Left lobe of liver (tissue), 2 donors: Measurements from ENCODE around the gene GRIN2C. TPM values are rescaled to one million over a fixed set of nuclear protein-coding genes. Genes with fewer than 3 reads are reported as not detected.
A peak's percentile ranks its signal among the peaks of the same experiment; 100 is the strongest.
"Not testable (repeated sequence)": the region's sequence is repeated elsewhere in the genome, so short reads cannot be mapped to it uniquely, and the experiment has no call there.

Source experiments
- ATAC-seq: fragments of 200-7000 bp; cut with Tn5 transposase; one replicate; pipeline ENCODE4 v1.9.1; 2020; ENCODE audit warnings: mild to moderate bottlenecking, moderate library complexity
- DNase-seq: peaks from one replicate; pipeline ENCODE4 v3.0.0-alpha.2; 2020; ENCODE audit warnings: low spot score
- total RNA-seq: library from RNA; stranded (reverse); gene quantifications from one replicate; pipeline ENCODE4 v1.2.1, GENCODE V29; 2021
- donor health status: DM: no; HTN: no; CAD: no; lungs with moderate emphysema.
- donor health status: DM: no; HTN: yes; CAD: no.

GRIN2C gene
- total RNA-seq = not detected

GRCh38 chr17:74859459-74860228 lies at the start of gene GRIN2C:
TSS of gene GRIN2C (minus strand) at chr17:74859885. CDS start at chr17:74855092, 4,793 bp downstream.
- DNase-seq = no peak
- no peak for ATAC-seq

GRCh38 chr17:74909097-74909496 lies 49.4 kb upstream of the GRIN2C start:
- not testable (repeated sequence) for ATAC-seq, DNase-seq

GRCh38 chr17:74907012-74907411 lies 47.3 kb upstream of the GRIN2C start:
- ATAC-seq (no peak), DNase-seq (no peak)

DNA sequence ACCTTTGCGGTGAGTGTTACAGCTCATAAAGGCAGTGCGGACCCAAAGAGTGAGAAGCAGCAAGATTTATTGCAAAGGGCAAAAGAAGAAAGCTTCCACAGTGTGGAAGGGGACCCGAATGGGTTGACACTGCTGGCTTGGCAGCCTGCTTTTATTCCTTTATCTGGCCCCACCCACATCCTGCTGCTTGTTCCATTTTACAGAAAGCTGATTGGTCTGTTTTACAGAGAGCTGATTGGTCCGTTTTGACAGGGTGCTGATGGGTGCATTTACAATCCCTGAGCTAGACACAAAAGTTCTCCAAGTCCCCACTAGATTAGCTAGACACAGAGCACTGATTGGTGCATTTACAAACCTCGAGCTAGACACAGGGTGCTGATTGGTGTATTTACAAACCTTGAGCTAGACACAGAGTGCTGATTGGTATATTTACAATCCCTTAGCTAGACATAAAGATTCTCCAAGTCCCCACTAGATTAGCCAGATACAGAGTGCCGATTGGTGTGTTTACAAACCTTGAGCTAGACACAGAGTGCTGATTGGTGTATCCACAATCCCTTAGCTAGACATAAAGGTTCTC lies 46.6 kb upstream of the GRIN2C start:
- DNase-seq, ATAC-seq: not testable (repeated sequence)

GRCh38 chr17:74904687-74905409 lies 45.2 kb upstream of the GRIN2C start:
- DNase-seq = no peak
- ATAC-seq = no peak

DNA sequence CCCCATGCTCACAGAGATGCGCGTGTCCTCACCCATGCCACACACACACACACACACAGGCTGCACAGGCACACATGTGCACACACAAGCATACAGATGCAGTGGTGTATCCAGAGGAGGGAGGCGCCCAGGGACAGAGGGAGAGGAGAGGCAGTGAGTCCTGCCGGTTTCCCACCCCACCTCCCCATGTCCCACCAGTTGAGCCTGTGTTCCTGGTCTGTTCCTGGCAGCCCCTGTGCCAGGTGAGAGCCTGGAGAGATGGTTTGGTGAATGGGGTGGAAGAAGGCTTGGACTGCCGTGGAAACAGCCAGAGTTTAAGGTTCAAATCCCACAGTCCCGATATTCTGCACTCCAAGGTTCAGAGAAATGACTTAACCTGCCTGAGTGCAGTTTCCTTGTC lies 44.0 kb upstream of the GRIN2C start:
- DNase-seq = no peak
- ATAC-seq = no peak

- DNase-seq = no peak
- no peak for ATAC-seq
Measured at GRCh38 chr17:74903034-74903433, 43.3 kb upstream of the GRIN2C start.

DNA sequence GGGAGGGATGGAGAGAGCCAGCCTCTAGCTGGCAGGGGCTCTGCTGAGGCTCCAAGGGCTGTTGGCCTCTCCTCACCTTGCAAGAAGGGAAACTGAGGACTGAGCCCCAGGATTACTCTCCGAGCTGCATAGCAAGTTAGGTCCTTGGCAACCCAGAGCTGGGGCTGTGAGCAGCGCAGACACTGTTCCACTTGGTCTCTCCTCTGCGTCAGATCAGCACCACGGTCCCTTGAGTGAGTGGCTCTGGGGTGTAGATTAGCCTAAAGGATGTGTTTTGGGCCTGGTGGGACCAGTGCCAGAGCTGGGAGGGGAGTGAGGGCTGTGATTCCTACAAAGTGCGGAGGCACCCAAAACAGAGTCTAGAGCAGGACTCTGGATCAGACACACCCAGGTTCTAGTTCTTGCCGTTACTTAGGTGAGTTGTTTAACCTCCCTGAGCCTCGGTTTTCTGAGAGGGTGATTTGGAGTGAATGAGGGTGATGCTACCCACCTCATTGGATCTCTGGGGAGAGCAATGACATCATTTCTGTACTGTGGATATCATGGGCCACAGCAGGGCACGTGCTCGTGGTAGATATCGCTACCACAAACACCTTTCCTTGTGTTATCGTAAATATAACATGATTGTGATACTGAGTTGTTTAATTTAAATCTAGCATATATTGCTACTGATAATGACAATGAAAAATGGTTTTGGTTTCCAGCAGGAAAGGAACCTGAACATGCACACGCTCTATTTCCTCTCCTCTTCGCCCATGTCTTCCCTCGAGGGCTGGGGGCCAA lies 41.9 kb upstream of the GRIN2C start:
- ATAC-seq (no peak), DNase-seq (no peak)

- DNase-seq = no peak
- ATAC-seq = no peak
Measured at GRCh38 chr17:74900208-74900607, 40.5 kb upstream of the GRIN2C start.

DNA sequence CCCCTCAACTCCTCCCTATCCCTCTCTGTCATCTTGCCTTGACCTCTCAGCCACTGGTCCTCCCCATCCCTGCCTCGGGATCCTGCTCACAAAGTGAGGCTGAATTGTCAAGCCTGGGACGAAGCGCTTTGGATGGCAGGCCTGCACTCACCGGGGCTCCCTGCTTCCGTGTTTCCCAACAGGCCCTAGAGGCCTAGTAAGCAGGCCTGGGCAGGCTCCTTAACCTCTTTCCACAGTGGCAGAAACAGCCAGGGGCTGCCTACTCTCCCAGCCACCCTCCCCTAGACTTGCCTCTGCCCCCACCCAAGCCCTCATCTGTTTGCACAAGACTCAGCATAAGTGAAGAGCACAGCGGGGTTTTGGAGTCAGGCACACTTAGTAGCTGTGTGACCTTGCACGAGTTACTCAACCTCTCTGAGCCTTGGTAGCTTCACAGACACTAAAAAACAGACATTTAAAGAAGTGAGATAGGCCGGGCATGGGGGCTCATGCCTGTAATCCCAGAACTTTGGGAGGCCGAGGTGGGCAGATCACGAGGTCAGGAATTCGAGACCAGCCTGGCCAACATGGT lies 38.8 kb upstream of the GRIN2C start:
- ATAC-seq = no peak
- no peak for DNase-seq

DNA sequence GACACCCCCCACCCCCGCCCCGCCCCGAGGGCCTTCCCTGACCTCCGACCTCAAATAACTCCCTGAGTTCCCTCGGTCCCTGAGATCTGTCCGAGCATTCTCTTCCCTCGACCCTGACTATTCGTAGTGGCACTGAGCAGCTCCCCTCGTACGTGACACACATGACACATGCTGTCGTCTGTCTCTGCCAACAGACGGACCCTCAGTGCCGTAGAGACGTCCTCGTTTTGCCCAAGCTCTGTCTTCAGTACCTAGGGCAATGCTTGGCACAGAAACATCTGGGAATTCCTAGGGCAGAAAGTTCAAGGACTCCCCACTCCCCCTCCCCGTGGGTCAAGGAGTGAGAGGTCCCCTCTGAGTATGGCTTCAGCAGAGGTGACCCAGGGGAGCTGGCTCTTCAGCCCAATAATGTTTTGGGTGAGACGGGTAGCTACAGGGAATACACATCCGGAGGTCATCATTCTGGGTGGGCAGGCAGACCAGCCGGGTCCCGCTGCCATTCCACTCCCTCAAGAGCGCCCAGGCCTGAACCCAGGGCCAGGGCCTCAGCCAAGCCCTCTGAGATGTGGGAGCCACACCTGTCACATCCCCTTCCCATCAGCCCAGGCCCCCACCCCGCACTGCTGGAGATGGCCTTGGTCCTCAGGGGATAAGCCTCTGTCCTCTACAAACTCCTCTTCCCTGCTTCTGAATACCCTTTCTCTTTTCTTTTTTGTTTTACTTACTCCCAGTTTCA lies 34.4 kb upstream of the GRIN2C start:
- DNase-seq (no peak), ATAC-seq (peak; percentile 14)

- ATAC-seq (peak; percentile 96), DNase-seq (peak; percentile 74)
Measured at GRCh38 chr17:74892974-74893911, 33.6 kb upstream of the GRIN2C start, which contains the start of gene FADS6. TSS of gene FADS6 (minus strand) at chr17:74893633. CDS start at chr17:74893595, 38 bp downstream.

- ATAC-seq = peak; percentile 13
- DNase-seq = no peak
Measured at GRCh38 chr17:74892013-74892841, 32.5 kb upstream of the GRIN2C start.

DNA sequence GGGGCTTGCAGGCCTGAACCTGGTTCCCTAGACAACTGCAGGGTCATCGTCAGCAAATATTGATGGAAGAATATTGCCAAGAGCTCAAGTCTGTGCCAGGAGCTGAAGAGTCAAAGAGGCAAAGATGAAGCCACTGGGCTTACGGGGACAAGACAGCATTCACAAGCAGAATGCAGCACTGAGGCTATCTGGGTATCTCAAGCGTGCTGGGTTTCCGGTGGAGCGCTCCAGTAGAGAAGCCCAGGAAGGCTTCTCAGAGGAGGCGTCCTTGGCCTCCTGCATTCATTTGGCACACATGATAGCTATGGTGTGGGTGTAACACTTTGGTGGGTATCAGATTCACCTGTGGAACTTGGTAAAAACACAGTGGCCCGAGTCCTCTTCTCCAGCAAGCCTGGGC lies 30.9 kb upstream of the GRIN2C start:
- no peak for ATAC-seq

DNA sequence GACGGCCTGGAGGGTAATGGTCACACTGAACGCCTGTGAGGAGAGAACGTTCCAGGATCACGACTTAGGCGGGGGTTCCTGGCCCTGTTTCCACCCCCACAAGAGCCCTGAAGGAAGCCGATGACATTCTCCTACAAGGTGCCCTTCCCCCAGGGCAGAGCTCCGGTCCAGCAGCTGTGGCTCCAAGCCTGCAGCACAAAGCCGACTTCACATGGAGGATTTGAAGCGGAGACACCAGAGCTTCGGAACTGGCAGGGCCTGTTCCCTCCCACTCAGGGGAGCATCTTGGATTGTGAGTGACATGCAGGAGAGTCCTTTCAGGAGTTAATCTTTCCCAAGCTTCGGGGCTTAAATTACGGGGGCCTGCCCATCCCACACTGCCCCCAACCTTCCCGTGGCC lies 28.8 kb upstream of the GRIN2C start:
- DNase-seq (no peak), ATAC-seq (no peak)

More for the DNA sequence above, 30.9 kb upstream of the GRIN2C start:
- DNase-seq = no peak

DNA sequence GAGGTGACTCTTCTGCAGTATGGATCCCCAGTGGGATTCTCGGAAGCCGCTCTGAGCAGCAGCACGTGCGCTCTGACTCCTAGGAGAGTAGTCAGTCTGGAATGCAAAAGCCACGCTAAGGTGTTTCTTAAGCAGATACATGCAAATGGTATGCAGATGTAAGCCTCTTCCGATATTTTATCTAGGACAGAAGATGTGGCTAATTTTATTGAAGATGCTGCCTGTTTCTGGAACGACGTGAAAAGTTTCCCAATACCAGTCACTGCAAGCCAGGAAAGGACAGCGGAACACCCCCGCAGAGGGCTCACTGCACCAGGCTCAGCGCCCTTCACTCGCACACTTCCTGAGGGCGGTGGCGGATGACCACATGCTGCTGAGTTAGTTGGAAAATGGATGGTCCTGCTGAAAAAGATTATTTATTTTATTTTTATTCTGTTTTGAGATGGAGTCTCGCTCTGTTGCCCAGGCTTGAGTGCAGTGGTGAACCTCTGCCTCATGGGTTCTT lies 23.6 kb upstream of the GRIN2C start:
- DNase-seq = no peak
- peak; percentile 37 for ATAC-seq

GRCh38 chr17:74882517-74883240 lies 23.0 kb upstream of the GRIN2C start:
- DNase-seq (no peak), ATAC-seq (no peak)
